ENCODE measurements around the gene FBN2. TPM values are rescaled to one million over a fixed set of nuclear protein-coding genes. Genes with fewer than 3 reads are reported as not detected.

Gene FBN2
- total and polyA plus RNA-seq, 7 donors = 0.23 to 2.0 (median 0.51) TPM; not detected in 1

GRCh38 chr5:128224336-128224735 lies 313.7 kb downstream of the FBN2 start:
- H3K27me3 ChIP-seq = no peaks in the 10 kb centered on the region
- no peaks in the 10 kb centered on the region for H3K36me3 ChIP-seq
- no peak for DNase-seq
- no peak overlapping the region for H3K27ac ChIP-seq
- TF ChIP-seq CTCF (IDR thresholded peaks at IDR 0.05) (no peak), POLR2A (IDR thresholded peaks at IDR 0.05) (no peak), POLR2AphosphoS5 (IDR thresholded peaks at IDR 0.05) (no peak), EP300 (IDR thresholded peaks at IDR 0.05) (no peak)
- WGBS, 2 donors = 71 to 81% methylated on average over 1 of the region's 1 CpG
- no peaks in the 10 kb centered on the region for H3K9me3 ChIP-seq
- no peak overlapping the region for H3K4me3 ChIP-seq
- H3K4me1 ChIP-seq = peaks cover 0 to 13% (median 6%) of the 10 kb centered on the region in 4 donors
- intact Hi-C loops (cut with DNase I) = no loop called here

GRCh38 chr5:128220841-128221240 lies 317.2 kb downstream of the FBN2 start:
- no peaks in the 10 kb centered on the region for H3K4me1 ChIP-seq
- WGBS, 2 donors = 91 to 96% methylated on average over 2 of the region's 2 CpGs
- no peaks in the 10 kb centered on the region for H3K27me3 ChIP-seq
- no peak overlapping the region for H3K4me3 ChIP-seq
- H3K9me3 ChIP-seq = no peaks in the 10 kb centered on the region
- TF ChIP-seq POLR2AphosphoS5 (IDR thresholded peaks at IDR 0.05) (no peak), CTCF (IDR thresholded peaks at IDR 0.05) (no peak), EP300 (IDR thresholded peaks at IDR 0.05) (no peak), POLR2A (IDR thresholded peaks at IDR 0.05) (no peak)
- no peak for DNase-seq
- H3K27ac ChIP-seq = no peak overlapping the region
- no peaks in the 10 kb centered on the region for H3K36me3 ChIP-seq
- intact Hi-C loops (cut with DNase I) = no loop called here

- WGBS, 2 donors = 68 to 74% methylated on average over 15 of the region's 15 CpGs
- H3K27ac ChIP-seq = no peak overlapping the region
- no peaks in the 10 kb centered on the region for H3K9me3 ChIP-seq
- no peaks in the 10 kb centered on the region for H3K4me1 ChIP-seq
- intact Hi-C loops (cut with DNase I) = no loop called here
- no peak for DNase-seq
- no peaks in the 10 kb centered on the region for H3K27me3 ChIP-seq
- TF ChIP-seq CTCF (IDR thresholded peaks at IDR 0.05) = no peak
- no peak for TF ChIP-seq POLR2AphosphoS5 (IDR thresholded peaks at IDR 0.05)
- no peak for TF ChIP-seq EP300 (IDR thresholded peaks at IDR 0.05)
- TF ChIP-seq POLR2A (IDR thresholded peaks at IDR 0.05) = no peak
- H3K36me3 ChIP-seq = no peaks in the 10 kb centered on the region
- H3K4me3 ChIP-seq = no peak overlapping the region
These were observed 321.0 kb downstream of the FBN2 start for GRCh38 chr5:128216860-128217531.

GRCh38 chr5:128216285-128216684 lies 321.8 kb downstream of the FBN2 start:
- TF ChIP-seq EP300 (IDR thresholded peaks at IDR 0.05) = no peak
- TF ChIP-seq POLR2A (IDR thresholded peaks at IDR 0.05) = no peak
- TF ChIP-seq CTCF (IDR thresholded peaks at IDR 0.05) = no peak
- TF ChIP-seq POLR2AphosphoS5 (IDR thresholded peaks at IDR 0.05) = no peak
- WGBS, 2 donors = 92% methylated on average over 7 of the region's 7 CpGs
- Histone ChIP-seq H3K27ac (no peak overlapping the region), H3K4me1 (no peaks in the 10 kb centered on the region), H3K36me3 (no peaks in the 10 kb centered on the region), H3K9me3 (no peaks in the 10 kb centered on the region), H3K27me3 (no peaks in the 10 kb centered on the region), H3K4me3 (no peak overlapping the region)
- intact Hi-C loops (cut with DNase I) = no loop called here
- no peak for DNase-seq

GRCh38 chr5:128213833-128214232 lies 324.2 kb downstream of the FBN2 start:
- H3K4me3 ChIP-seq = no peak overlapping the region
- H3K36me3 ChIP-seq = no peaks in the 10 kb centered on the region
- intact Hi-C loops (cut with DNase I) = loop anchor here (2.0 to 5.0 kb wide), 2 partner anchors 629 to 1553 kb away; no protein-coding TSS in a partner anchor
- TF ChIP-seq POLR2AphosphoS5 (IDR thresholded peaks at IDR 0.05) = no peak
- TF ChIP-seq POLR2A (IDR thresholded peaks at IDR 0.05) = no peak
- no peak for TF ChIP-seq EP300 (IDR thresholded peaks at IDR 0.05)
- no peak for TF ChIP-seq CTCF (IDR thresholded peaks at IDR 0.05)
- no peak overlapping the region for H3K27ac ChIP-seq
- no peak for DNase-seq
- H3K4me1 ChIP-seq = no peaks in the 10 kb centered on the region
- 71 to 80% methylated on average over 5 of the region's 5 CpGs for WGBS, 2 donors
- no peaks in the 10 kb centered on the region for H3K27me3 ChIP-seq
- H3K9me3 ChIP-seq = no peaks in the 10 kb centered on the region
